ENCODE measurements around the gene NRTN.

NRTN gene

DNA sequence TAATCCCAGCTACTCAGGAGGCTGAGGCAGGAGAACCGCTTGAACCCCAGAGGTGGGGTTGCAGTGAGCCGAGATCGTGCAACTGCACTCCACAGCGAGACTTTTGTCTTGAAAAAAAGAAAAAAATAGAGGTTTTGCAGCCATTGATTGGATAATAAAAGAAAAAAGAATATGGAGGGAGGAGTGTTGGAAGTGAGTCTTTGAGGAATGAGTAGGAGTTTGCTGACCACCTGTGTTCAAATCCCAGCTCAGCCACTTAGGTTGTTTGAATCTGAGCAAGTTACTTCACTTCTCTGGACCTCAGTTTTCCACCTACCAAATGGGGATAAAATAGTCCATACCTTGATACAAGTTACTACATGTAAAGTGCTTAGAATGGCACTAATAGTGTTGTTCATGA lies 6.2 kb downstream of the NRTN start:
- DNase-seq, result no peak

DNA sequence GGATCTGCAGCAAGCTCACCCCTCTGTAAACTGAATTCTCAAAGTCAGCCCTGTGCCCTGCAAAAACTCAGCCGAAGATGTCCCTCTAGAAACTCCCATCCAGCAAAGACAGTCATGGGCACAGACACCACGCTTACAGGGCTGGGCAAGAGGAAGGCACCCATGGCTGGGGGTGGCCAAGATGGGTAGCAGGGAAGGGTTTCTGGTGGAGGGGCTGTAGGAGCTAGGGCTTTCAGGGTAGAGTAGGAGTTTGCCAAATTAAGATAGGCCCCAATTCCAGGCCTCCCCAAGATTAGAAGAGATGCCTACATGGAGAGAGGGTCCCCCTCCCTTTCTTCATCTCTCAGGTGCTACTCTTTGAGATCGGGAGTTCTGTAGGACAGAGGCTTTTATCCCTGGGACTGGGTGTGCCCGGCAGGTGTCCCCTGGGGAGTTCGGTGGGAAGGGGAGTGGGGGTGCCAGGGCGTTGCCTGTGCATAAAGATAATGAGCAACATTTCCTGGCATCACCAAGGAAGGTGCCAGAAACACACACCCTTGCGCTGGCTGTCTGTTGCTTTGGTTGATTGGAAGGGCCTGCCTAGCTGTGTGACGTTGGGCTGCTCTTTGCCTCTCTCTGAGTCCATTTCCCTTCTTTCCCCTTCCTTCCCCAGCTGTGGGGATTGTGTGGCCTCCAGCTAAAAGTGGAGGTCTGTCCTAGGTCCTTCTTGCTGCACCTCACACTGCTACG lies 9.4 kb downstream of the NRTN start:
- DNase-seq, result no peak

DNA sequence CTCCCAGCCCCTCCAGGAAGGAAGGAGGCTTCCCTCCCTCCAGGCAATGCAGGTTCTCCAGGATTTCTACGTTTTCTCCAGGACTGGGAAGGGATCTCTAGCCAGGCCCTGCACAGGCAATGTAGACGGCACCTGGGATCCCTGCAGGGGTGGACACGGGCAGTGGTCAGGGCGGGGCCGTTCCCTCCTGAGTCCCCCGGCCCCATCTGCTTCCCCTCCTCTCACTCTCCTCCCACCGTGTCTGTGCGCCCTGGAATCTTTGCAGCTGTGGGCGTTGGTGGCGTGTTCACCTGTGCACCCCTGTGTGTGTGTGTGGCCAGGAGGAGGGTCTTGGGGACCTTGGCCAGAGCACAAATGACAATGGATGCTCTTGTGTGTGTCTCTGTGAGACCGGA lies 10.0 kb downstream of the NRTN start:
- DNase-seq, result no peak

DNA sequence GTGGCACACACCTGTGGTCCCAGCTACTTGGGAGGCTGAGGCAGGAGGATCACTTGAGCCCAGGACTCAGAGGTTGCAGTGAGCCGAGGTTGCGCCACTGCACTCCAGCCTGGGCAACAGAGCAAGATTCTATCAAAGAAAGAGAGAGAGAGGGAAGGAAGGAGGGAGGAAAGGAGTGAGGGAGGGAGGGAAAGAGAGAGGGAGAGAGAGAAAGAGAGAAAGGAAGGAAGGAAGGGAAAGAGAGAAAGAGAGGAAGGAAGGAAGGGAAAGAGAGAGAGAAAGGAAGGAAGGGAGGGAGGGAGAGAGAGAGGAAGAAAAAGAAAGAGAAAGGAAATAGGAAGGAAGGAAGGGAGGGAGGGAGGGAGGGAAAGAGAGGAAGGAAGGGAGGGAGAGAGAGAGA lies 12.4 kb downstream of the NRTN start:
- DNase-seq, result no peak

DNA sequence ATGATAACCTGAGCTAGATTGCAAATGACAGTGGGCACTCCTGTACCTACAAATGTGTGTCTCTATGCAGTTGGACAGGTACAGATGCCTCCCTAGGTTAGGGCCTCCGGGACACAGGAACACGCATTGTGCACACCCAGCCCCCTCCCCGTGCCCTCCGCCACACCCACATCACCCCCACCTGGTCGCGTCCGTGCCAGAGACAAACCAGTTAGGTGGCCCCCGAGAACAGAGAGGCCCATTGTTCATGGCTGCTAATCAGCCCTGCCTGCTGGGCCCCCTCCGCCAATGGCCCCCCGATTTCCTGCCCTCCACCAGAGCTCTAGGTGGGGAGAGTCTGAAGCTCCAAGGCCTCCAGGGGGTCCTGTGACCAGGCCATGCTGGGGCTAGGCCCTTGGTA lies 13.7 kb downstream of the NRTN start:
- no peak for DNase-seq

DNA sequence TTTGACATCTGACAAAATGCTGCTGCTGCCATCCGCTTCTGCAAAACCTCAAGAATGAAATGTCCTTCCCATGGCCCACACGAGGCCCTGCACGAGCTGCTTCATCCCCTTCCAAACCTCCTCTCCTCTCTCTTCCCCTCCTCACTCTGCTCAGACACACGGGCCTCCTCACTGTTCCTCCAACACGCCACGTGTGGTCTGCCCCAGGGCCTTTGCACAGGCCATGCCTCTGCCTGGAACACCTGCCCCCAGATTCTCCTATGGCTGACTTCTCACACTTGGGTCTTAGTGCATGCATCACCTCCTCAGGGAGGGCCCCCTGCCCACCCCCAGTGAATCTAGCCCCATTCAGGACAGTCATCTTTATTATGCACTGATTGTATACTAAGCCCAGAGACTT lies 15.9 kb downstream of the NRTN start:
- no peak for DNase-seq

DNA sequence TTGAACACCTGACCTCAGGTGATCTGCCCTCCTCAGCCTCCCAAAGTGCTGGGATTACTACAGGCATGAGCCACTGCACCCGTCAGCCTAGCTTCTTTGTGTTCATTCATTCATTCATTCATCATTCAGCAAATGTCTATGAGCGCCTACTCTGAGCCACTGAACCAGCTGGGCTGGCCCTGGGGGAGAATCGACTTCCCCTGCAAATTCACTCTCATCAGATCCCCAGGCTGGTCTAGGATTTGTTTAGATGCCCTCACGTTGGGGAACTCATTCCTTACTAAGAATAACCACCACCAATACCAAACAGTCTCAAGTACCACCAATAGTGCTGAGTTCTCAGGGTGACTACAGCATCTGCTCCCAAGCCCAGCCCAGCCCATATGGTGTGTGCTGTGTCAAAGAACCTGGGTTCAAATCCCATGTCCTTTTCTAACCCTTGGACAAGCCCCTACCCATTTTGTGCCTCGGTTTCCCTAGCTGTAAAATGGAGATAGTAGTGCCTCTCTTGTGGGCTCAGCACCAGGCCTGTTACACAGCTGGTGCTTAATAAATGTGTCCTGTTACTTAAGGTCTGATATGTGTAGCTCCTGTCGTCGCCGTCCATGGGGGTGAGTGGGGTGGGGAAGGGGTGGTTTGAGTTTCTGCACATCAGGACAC lies 16.8 kb downstream of the NRTN start:
- no peak for DNase-seq

DNA sequence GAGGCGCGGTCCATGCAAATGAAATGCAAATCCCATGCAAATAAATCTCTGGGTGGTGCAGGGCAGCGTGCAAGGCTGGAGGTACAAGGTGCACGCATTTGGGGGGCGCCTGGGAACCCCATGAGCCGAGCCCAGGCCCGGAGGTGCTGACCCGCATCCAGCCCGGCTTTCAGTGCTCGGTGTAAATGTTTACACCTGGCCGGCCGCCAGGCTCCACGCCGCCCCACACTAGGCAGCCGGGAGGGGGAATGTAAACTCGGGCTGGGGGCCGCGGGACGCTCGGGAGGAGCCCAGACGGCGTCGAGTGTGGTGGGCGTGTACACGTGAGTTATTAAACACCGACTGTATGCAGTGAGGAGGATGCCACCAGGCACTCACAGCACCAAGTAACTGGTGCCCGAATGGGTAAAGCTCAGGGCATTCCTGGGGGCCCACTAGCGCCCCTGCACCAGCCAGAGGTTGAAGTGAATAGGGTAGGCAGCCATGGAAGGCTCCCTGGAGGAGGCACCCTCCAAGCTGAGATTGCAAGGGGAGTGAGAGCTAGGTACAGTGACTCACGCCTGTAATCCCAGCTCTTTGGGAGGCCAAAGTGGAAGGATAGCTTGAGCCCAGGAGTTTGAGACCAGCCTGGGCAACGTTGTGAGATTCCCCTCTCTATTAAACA lies 17.4 kb downstream of the NRTN start:
- DNase-seq, result no peak

DNA sequence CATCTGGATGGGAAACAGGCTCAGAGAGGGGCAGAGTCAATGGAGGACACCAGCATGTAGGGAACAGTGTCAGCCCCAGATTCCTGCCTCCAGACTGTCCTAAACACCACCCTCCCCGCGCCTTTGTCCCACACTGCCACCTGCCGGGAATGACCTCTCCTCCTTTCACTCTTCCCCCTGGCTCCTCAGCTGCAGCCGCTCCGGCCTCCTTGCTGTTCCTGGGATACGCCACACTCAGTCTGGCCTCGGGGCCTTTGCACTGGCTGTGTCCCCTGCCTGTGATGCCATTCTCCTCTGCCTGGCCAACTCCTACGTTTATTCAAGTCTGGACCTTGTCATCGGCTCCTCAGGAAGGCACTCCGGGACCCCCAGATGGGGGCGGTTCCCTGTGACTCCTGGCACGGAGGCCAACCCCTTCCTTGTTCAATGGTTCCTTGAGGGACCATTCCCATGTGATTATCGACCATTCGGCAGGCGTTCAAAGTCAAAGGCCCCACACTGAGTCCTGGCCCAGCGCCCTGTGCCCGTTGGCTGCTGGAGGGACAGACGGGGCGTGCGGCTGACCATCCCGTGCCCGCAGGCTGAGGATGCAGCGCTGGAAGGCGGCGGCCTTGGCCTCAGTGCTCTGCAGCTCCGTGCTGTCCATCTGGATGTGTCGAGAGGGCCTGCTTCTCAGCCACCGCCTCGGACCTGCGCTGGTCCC lies 18.9 kb downstream of the NRTN start:
- no peak for DNase-seq

DNA sequence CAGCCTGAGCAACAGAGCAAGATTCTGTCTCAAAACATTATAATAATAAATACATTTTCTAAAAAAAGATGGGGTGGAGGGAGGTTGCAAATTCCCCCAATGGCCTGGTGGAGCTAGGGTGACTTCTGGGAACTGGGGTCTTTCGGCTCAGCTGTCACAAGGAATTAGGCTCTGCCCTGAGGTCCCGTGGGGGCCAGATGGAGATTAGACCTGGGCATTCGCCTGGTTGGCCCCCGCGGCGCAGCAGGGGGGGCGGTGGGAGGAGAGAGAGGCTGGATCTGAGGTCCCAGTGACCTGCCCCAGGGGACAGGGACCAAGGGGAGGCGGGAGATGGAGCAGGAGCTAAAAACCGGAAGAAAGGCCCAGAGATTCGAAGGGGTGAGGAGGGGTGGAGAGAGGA lies 19.9 kb downstream of the NRTN start:
- DNase-seq, result peak in 1 of 56 donors; percentile 9

DNA sequence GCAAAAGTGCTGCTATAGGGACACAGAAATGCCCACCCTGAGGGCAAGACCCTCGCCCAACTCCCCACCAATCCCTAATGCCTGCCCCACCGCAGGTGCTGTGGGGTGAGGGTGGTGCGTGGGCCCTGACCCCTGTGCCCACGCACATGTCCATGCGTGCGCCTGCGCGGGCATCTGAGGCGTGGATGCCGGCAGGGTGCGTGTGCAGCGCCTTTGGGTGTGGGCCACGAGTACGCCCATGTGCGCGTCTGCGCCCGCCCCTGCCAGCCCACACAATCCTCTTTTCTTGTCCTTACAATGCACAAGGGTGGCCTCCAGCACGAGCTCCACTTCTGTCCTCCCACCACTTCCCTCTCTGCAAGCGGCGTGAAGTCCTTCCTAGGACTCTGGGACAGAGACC lies 20.3 kb downstream of the NRTN start:
- peak in 11 of 56 donors; percentile 5 to 51 (median 14) for DNase-seq

DNA sequence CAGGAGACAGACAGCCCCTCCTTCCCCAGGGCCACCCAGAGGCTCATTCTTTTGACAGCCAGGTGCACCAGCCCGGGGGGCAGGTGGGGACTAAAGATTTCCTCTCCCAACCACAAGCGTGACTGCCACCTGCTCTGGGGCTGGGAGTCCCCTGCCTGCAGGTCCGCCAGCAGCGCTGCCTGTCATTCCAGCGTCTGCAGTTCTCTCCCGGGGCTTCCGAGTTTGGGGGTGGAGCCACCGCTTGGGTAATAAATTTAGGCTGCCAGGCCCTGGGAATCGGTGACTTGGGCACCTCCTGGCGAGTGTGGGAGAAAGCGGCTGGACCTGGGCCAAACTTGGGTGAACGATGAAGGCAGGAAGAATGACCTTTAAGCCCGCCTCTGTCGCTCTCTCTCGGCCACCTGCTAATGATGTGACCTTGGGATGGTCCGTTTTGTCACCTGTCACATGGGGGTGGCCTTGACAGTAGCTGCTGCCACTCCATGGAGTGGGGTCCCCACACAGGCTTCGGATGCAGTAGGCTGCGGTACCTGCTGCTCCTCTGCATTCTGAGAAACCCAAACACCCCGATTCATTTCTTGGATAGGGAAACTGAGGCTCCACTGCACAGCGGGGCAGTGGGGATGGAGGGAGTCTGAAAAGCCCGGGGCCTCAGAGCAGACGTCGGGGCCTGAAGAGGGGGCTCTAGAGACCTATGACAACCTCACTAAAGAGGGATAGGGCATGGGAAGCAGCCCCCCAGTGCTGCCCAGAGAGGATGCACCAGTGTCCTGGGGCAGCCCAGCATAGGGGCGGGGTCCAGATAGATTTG lies 21.9 kb downstream of the NRTN start:
- peak in 6 of 56 donors; percentile 1 to 27 (median 12) for DNase-seq

DNA sequence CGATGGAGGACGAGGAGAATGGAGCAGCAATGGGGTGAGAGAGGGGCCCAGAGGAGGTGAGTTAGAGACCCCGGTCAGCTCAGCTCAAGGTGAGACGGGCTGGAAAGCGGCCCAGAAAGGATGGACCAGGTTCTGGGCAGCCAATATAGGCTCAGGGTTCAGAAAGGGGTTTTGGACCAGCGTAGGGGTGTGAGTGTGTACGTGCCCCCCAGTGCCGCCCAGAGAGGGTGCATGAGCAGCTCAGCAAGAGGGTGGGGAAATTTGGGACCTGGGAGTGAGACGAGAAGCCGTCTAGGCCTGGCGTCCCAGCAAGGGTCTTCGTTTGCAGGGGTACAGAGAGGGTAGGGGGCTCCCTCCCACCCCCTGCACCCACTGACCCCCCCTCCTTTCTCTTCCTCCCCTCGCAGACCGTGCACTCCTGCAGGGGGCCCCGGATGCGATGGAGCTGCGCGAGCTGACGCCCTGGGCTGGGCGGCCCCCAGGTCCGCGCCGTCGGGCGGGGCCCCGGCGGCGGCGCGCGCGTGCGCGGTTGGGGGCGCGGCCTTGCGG lies 22.5 kb downstream of the NRTN start:
- DNase-seq, result no peak

DNA sequence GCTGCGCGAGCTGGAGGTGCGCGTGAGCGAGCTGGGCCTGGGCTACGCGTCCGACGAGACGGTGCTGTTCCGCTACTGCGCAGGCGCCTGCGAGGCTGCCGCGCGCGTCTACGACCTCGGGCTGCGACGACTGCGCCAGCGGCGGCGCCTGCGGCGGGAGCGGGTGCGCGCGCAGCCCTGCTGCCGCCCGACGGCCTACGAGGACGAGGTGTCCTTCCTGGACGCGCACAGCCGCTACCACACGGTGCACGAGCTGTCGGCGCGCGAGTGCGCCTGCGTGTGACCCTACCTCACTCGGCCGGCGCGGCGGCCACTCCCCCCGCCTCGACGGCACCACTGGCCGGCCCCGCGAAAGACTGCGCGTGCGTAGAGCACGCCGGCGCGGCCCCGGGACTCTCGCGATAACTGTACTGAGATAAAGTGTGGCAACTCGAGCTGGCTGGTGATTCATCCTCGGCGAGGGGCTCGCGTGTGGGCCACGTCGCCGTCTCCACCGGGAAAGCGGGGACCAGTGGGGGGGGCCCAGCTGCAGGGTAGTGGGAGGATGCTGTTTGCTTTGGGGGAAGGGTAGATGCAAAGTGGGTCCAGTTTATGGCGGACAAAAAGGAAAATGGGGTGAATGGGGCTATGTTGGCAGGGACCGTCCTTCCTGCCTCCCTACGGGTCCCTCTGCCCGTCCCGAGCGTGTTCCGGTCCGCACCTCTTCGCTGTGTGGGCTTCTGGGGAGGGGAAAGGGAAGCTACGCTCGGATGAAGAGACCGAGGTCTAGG lies 23.2 kb downstream of the NRTN start:
- peak in 51 of 56 donors; percentile 3 to 86 (median 66) for DNase-seq

DNA sequence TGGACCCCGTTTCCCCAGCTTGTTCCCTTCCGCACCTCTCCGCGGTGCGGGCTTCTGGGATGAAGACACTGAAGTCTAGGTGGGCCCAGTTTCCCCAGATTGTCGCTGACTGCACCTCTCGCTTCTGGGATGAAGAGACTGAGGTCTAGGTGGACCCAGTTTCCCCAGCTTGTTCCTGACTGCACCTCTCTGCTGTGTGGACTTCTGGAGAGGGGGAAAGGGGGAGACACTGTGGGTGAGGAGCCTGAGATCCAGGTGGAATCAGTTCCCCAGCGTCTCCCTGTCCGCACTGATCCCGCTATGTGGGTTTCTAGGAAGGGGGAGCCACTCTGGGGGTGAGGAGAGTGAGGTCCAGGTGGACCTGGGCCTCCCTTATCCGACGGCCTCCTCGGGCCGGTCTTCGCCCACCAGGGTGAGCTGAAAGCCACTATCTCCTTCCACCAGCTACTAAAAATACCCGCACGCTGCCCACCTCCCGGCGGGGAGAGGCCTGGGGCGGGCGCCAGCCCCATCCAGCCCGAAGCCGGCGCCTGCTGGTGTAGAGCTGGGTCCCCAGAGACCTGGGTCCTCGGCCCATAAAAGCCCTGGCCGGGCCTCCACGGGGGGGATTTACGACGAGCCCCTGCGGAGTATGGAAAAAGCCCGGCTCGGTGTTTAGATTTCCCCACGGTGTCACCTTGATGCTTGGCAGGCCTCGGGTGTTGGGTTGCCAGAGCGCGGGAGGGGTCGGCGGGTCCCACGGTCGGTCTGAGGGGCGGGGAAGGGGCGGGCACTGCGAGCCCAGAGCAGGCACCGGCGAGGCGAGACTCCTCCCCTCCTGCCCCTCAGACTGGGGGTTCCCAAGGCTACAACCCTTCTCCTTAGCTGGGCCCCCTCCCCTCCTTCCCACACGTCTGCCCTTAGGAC lies 24.0 kb downstream of the NRTN start:
- peak in 1 of 56 donors; percentile 24 for DNase-seq

DNA sequence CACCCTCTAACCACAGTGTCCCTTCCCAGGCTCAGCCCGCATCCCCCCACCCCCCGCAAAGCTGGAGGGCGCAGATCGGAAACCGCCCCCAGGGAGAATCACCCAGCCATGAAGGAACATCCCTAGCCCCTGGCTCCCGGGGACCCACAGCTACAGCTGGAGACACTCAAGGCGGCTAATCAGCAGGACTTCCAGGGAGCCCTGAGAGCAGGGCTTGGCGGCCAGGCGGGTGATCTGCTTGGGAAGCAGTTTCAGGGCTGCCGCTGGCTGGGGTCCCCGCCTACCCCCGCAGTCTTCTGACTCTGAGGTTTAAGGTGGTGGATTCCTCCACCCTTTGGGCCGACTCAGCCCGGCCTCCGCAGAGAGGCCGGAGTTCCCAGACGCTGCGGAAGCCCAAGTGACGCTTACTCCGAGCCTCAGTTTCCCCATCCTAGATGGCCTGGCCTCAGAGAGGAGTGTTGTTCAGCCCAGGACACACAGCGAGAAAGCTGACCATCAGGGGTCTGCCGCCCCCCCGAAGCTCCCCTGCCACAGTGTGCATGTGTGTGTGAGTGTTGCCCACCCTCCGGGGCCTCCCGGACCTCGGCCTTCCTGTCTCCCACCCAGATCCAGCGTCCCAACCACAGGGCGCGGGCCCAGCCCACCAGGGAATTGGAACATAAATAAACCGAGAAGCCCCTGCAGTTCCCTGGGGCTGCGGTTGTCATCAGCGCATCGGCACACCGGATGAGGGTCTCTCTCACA lies 24.9 kb downstream of the NRTN start:
- no peak for DNase-seq

DNA sequence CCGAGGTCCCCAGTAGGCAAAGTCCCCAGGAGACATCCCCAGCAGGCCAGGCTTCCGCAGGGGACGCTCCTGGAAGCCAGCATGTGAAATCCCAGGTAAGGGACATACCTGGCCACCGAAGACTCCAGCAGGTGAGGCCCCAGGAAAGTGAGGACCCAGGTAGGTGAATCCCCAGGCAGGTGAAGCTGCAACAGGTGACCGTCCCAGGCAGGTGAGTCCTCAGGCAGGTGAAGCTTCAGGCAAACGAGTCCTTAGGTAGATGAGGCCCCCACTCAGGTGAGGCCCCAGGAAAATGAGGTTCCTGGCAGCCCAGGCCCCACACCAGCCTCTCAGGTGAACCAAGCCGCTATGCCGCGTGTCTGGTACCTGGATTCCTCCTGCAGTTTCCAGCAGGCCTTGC lies 26.3 kb downstream of the NRTN start:
- no peak for DNase-seq

DNA sequence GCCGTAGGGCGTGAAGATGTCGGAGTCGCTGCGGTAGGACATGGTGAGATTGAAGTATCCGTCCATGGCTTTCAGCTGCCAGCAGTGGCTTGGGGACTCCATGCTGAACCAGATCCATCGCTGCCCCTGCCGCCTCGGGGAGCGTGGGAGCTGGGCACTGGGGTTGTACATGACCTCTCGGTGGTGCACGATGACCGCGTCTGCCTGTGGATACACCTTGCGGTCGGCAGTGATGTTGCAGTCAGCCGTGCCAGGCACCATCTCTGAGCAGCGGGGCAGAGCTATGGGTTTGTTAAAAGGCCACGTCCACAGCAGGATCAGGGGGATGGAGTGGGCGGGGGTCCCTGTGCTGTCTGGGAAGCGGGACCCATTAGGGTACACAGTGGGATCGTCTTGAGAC lies 27.2 kb downstream of the NRTN start:
- DNase-seq, result no peak
